DMS53 (cell line): Measurements from ENCODE around the gene CYGB.
"Not testable (repeated sequence)": the region's sequence is repeated elsewhere in the genome, so short reads cannot be mapped to it uniquely, and the experiment has no call there.

Source experiments
- DNase-seq: peaks from one replicate; lab custom pipeline; 2025; lab: John Stamatoyannopoulos, UW

CYGB gene

DNA sequence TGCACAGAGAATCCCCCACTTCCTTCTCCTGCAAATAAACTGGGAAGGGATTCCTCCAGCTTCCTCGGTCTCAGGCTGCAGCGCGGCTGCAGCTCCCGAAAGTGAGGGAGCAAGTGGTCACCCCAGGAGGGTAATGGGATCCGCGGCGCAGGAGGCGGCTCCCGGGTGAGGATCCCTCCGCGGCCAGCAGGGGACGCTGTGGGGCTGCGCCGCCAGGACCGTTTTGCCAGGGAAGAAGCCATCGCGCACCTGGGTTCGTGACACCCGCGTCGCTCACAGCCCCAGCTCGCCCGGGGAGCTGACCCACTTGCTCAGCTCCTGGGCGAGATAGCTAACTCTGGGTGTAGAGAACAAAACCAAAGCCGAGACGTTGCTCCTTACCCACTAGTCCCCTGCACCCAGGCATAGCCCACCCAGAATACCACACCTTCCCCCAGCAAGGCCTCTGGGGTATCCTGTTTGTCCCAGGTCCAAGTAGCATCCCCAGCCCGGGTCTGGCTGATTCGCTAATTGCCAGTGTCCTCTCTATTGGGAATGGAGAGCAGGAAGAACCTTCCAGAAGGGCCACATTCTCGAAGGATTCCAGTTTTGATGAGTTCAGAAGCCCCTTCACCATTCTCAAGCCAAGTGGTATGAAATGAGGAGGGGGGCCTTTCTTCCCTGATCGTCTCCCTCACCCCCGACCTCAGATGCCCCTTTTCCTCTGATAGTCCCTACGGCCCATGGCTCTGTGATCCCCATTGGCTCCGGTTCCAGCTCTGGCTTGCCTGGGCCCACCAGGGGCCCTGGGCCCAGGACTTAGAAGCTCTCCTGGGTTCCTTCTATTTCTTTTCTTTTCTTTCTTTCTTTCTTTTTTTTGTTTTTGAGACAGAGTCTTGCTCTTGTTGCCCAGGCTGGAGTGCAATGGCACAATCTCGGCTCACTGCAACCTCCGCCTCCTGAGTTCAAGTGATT lies 14.1 kb downstream of the CYGB start:
- peak; percentile 87 for DNase-seq

DNA sequence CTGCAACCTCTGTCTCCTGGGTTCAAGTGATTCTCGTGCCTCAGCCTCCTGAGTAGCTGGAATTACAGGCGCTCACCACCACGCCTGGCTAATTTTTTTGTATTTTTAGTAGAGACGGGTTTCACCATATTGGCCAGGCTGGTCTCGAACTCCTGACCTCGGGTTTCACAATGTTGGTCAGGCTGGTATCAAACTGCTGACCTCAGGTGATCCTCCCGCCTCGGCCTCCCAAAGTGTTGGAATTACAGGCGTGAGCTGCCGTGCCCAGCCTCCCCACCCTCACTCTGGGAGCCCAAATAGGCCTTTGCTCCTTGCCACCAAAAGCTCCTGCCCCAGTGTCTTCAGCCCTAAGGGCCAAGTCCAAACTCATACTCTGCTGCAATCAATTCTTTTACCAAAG lies 15.8 kb downstream of the CYGB start:
- not testable (repeated sequence) for DNase-seq

DNA sequence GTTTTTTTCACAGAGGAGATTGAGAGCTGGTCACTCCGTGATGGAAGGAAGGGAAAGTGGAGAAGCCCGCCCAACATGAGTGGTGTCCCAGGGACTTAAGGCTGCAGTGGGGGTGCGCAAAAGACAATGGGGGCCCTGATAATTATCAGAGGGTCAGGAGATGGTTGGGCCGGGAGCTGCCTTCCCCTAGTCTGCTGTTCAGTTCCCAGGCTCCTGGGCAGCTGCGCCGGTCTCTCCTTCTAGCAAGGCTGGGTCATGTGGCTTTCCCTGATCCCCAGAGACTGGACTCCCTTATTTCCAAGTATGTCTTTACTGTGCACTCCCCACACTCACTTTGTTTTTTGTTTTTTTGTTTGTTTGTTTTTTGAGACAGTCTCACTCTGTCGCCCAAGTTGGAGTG lies 16.2 kb downstream of the CYGB start:
- DNase-seq, result no peak

DNA sequence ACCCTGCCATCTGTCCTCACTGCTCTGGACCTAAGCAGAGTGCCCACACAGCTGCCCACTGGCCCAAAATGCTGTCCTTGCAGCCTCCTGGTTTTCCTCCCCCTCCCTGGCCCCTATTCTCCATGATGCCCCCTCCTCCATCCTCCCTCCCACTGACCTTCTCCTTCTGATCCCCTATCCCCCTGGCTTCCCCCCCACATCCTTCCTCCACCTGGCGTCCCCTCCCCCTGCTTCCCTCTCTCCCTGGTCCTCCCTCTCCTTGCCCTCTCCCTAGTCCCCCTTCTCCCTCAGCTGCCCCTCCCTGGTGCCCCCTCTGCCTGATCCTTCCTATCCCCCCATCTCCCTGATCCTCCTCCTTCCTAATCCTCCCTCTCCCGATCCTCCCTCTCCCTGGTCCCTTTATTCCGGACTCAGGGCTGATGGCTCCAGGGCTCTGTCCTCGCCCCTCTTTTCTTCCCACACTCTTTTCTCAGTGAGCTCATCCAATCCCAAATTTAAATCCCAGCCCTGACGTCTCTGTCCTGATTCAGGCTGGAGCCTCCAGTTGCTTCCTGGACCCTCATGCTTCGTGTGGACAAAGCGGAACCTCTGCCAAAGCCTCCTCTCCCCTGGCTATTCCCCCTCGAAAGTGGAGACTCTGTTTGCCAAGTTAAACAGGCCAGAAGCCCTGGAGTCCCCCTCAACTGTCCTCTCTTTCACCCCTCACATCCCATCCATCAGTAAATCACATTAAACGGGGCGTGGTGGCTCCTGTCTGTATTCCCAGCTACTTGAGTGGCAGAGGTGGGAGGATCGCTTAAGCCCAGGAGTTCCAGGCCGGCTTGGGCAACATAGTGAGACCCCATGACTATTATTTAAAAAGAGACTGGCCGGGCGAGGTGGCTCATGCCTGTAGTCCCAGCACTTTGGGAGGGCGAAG lies 18.2 kb downstream of the CYGB start:
- no peak for DNase-seq

DNA sequence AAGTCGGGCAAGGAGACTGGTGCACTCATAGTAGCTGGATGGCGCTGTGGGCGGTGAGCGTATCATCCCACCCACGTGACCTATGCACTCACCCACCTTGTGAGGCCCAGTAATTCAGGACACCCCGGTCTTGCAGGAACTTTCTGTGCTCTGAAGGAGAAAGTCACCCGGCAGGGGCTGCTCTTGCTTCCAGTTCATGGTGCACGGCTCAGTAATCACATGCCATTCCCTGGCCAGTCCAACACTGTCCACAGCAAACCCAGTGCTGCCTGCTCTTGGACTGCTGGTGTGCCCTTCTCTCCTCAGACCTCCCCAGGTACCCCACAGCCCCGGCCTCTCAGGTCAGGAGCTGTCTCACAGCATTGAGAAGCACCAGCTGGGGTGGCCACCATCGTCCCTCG lies 19.9 kb downstream of the CYGB start:
- peak; percentile 21 for DNase-seq

DNA sequence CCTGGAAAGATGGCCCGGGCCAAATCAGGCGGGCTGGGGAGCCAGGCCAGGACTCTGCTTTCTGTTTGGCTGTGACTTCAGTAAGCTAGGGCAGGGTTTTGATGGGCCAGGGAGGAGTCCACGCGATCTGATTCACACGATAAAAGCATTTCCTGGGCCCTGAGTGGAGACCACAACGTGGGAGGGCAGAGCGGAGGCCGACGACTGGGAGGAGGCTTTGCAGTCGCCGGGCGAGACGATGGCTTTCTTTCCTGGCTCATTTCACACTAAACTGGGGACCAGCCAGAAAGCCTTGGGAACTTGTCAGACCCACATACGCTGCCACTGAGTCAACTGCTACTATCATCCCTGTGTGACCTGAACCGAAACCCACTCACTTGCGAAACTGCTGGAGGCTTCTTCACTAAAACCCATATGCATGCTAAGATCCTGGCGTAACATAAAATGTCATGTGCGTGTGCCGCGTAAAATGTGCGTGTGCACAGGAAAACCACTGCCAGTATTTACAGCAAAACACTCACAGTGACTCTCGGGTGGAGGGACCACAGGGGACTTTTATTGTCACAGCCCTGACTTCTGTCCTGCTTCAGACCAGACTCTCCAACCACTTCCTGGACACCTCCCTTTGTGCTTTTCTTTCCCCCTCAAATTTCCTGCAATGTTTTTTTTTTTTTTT lies 22.1 kb downstream of the CYGB start:
- no peak for DNase-seq

DNA sequence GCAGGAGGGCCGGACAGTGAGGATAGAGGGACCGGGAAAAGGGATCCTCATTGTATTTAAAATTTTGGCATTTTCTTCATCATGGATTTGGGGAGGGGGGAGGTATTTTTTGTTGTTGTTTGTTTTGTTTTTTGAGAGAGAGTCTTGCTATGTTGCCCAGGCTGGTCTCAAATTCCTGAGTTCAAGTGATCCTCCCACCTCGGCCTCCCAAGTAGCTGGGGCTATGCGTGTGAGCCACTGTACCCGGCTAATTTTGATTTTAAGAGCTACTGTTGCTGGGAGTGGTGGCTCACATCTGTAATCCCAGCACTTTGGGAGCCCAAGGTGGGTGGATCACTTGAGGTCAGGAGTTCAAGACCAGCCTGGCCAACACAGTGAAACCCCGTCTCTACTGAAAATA lies 23.2 kb downstream of the CYGB start:
- DNase-seq, result not testable (repeated sequence)

DNA sequence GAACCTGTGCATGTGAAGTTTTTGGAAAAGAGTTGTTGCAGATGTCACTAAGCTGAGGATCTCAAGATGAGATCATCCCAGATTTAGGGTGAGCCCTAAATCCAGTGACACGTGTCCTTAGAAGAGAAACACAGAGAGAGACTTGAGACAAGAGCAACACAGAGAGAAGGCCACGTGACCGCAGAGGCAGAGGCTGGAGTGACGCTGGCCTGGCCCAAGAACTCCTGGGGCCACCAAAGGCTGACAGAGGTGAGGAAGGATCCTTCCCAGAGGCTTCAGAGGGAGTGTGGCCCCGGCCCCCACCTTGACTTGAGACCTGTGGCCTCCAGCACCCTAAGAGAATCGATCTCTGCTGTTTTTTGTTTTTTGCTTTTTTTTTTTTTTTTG lies 24.2 kb downstream of the CYGB start:
- no peak for DNase-seq

DNA sequence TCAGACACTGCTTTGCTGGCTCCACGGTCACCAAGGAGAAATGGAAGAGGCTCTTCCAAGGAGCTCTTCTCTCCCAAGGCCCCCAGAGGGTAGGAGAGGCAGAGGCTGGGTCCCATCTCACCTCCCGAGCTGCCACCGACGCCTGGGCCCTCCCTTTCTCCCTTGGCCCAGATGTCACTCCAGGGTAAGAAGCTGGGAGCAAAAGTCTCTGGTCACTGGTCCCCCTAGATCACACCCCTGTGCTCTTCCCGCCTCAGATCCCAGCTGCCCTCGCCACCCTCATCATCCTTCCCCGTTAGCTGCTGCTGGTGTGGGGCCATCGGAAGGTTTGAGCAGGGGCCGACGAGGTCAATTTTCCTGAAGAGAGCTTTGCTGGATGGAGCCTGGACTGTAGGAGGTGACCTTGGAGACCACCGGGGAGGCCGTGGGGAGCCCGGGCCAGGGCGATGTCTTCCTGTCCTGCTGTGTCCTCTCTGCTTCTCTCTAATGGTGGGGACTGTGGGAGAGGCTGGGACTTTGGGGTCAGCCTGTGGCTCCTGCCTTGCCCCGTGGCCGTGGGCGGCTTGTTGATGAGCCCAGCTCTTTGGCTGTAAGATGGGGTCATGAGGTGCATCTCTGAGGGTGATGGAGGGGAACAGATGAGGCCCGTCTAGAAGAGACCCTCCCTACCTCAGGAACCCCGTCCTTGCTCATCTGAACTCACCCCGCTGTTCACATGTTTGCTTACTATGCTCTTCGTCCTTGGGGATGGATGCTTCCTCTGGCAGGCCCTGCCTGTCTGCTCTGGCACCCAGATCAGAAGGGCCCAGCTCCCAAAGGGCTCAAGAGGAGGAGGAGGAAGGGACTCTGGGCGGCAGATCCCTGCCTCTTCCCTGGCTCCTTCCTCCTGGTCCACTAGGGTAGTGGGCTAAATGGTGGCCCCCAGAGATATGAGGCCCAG lies 24.9 kb downstream of the CYGB start:
- DNase-seq, result no peak

DNA sequence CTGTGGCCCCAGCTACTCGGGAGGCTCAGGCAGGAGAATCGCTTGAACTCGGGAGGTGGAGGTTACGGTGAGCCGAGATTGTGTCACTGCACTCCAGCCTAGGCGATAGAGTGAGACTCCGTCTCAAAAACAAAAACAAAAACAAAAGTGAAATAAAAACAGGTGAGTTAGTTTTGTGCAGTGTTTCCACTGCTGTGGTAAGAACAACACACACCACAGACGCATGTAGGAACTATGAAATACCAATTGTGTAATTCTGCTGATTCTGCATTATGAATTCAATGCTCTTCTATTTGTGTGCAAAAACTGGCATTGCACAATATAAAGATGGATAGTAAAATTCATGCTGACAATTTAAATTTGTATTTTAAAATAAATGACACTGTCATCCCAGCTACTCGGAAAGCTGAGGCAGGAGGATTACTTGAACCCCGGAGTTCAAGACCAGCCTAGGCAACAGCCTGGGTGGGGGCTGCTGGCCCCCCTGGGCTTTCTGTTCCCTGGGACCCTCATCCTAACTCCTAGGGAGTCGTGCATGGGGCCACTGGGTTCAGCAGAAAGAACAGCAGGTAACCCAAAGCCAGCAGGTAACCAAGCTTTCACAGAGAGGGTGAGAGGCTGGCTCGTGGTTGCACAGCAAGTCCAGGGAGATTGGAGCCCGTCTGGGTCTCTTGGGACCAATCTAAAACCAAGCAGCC lies 25.7 kb downstream of the CYGB start:
- no peak for DNase-seq

DNA sequence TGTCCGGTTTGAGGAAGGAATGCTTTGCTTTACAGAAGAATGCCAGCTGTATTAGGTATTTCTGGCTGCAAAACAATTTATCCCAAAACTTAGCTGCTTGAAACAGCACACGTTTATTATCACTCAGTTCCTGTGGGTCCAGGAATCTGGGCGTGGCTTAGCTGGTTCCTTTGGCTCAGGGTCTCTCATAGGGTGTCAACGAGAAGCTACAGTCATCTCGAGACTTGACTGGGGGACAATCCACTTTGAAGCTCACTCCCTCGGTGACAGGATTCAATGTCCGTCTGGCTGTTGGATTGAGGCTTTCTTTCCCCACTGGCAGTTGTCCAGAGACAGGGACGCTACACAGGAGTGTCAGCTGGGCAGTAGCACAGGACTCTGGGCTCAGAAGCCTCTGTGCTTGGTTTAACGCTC lies 26.7 kb downstream of the CYGB start:
- no peak for DNase-seq

DNA sequence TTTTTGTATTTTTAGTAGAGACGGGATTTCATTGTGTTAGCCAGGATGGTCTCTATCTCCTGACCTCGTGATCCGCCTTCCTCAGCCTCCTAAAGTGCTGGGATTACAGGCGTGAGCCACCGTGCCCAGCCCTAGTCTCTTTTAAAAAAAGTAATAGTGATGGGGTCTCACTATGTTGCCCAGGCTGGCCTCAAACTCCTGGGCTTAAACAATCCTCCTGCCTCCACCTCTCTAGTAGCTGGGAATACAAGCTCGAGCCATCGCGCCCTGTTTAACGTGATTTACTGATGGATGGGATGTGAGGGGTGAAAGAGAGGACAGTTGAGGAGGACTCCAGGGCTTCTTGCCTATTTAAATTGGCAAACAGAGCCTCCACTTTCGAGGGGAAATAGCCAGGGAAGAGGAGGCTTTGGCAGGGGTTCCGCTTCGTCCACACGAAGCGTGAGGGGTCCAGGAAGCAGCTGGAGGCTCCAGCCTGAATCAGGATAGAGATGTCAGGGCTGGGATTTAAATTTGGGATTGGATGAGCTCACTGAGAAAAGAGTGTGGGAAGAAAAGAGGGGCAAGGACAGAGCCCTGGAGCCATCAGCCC lies 28.9 kb downstream of the CYGB start:
- not testable (repeated sequence) for DNase-seq

DNA sequence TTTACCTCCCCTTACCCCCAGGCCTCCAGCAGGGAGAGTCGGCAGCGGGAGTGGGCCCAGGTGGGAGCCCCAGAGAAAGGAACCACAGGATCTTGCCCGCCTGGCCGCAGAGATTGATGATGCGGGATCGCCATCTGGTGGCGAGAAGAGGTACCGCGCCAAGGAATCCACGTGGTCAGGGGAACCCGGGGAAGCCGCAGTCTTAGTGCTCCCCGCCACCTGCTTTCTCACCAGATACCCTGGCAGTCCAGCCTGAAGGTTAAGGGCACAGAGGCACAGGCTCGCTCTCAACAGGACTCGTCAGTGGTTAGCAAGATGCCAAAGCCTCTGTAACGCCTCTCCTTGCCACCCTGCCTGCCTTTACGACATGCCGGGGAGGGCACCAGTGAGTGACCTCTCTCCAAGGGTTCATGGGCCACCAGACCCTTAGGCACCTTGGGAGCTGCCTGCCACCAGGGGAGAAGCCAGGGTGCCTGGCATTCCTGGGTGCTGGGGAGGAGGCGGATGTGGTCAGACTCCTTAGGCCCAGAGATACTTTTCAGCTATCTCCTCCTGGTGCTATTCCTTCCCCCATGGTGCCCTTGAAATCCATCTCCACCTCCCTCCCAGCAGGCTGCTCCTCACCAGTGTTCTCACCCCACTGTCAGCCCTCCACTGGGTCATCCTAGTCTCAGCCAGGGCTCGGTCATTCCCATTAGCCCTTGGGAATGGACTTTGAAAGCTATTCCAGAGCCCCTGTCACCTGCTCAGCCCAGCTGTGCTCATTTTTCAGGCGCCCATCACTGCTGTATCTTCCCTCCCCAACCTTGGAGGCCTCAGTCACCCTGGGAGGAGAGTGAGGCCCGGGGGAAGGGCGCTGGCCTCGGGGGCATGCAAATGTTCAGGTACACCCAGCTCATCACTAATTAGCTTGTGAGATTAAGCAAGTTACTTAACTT lies 30.8 kb downstream of the CYGB start:
- peak; percentile 81 for DNase-seq

DNA sequence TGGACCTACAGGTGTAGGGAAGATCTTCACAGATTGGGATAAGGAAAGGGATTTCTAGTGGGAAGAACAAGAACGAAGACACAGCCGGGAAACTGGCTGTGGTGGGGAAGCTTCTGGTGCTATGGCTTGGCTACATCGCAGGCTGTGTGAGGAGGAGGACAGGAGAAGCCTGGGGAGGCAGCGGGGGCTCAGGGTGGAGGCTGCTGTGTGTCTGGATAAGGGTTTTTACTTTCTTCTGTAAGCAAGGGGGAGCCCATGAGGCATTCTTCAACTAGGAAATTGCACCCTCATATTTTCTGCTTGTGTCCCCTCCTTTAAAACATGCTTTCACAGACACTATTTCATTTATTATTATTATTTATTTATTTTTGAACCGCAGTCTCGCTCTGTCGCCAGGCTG lies 33.4 kb downstream of the CYGB start:
- no peak for DNase-seq

DNA sequence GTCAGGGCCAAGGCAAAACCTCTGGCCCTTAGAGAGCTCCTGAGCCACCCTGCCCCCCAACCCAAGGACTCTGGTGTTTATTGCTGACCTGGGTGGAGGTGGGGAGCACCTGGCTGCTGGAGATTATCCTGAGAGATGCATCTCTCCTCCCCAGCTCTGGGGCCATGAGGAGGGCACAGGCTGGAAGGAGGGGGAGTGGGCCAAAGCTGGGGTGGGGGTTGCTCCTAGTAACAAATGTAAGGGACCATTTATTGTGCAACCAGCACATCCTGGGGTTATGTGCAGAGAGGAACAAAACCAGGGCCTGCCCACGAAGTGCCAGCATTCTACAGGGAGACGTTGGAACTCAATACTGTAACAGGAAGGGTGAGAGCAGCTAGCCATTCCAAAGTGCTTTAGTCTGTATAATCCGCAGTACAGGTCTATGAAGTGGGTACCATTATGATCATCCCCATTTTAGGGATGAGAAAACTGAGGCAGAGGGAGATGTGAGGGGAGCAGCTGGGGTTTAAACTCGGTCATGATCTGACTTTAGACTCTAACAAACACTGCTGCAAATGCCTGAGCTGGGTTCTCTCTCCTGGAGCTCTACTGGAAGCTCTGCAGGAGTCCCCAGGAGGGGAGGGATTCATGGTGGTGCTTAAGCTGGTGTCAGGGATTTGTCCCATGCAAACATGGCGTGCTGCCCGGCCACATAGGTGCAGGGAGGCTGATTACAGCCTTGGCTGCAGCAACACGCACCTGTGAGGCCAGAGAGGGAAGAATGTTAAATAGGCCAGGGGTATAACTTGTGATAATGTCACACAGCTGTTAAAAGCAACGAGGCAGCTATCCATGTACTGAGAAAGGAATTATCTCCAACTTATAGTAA lies 34.9 kb downstream of the CYGB start:
- DNase-seq, result no peak

DNA sequence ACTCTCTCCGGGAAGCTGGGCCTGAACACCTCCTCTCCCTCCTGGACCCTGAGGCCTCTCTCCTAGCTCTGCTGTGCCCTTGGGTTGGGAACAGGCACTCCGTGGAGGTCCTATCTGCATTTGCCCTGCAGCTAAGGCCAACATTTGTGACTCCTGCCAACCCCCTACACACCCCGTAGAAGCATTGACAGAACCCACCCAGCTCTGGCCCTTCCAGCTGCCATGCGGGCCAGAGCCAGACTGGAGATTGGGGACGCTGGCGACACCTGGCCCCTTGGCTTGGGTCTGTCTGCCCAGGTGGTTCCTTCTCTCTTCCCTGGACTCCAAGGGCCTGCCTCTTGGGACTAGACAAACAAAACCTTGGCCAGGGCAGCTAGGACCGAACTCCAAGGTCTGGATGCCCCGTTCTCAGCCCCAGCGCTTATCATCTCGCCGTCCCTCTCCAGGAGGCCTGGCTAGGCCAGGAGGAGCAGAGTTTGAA lies 35.6 kb downstream of the CYGB start:
- DNase-seq, result no peak

DNA sequence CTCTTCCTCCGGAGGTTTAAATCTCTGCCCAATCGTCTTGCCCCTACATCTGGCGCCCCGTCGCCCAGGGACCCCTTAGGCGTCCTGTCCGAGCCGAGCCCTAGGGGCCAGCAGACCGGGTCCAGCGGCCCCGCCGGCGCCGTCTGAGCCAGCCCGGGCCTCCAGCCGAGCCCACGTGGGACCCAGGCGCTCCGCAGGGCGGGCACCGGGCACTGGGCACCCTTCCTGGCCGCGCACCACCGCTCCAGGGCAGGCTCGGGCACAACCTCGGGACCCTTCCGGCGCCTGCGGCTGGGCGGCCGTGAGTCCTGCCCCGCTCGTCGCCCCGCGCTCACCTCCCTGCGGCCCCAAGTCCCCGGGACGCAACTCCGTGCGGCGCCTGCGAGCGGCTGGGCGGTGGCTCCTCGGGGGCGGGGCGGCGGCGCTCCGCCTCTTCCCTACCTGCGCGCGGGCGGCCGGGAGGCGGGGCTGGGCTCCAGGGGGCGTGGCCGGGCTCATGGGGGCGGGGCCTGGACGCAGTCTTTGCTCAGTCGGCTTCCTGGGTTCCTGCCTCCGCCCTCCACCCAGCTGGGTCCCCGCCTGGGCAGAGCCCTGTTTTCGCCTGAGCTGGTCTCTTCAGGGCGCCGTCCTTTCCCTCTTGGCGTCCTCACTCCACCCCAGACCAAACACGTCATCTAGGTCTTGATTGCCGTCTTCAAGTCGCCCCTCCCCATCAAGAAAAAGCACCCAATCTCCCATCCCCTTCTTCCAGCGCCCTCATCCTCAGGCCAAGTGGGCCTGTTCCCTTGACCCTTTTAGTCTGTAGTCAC lies 36.3 kb downstream of the CYGB start, which contains the start of gene RHBDF2:
TSS of gene RHBDF2 (minus strand) at position 406 of the 809 bp plus-strand sequence. CDS start 19,899 bp downstream, outside the sequence.
- DNase-seq, result peak; percentile 92
